ENCODE data around the gene TKTL1.
A peak's percentile ranks its signal among the peaks of the same experiment; 100 is the strongest.

The TKTL1 gene

DNA sequence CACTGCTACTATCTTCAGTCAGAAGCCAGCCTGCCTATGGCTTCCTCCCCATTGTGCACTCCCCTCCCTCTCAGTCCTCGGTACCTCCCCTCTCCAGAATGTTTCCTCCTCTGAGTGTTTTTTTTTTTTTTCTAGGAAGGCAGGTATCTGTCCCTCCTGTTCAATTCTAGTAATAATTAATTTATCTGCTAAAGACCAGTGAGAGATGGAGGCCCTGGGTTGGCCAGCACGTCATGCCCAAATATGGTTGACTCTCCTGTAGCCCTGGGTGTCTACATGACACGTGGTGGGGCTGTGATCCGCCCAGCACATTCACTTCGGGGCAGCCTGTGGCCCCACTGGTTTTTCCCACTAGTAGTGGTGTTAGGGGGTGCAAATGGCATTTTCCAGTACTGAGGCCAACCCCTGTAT lies 77.0 kb downstream of the TKTL1 start:
- Mint-ChIP-seq H3K27ac (no peak overlapping the region), H3K27me3 (no peaks in the 10 kb centered on the region), H3K4me3 (peak overlapping the region; percentile 73), H3K4me1 (peaks cover 15% of the 10 kb centered on the region), H3K36me3 (no peaks in the 10 kb centered on the region), H3K9me3 (no peaks in the 10 kb centered on the region)

DNA sequence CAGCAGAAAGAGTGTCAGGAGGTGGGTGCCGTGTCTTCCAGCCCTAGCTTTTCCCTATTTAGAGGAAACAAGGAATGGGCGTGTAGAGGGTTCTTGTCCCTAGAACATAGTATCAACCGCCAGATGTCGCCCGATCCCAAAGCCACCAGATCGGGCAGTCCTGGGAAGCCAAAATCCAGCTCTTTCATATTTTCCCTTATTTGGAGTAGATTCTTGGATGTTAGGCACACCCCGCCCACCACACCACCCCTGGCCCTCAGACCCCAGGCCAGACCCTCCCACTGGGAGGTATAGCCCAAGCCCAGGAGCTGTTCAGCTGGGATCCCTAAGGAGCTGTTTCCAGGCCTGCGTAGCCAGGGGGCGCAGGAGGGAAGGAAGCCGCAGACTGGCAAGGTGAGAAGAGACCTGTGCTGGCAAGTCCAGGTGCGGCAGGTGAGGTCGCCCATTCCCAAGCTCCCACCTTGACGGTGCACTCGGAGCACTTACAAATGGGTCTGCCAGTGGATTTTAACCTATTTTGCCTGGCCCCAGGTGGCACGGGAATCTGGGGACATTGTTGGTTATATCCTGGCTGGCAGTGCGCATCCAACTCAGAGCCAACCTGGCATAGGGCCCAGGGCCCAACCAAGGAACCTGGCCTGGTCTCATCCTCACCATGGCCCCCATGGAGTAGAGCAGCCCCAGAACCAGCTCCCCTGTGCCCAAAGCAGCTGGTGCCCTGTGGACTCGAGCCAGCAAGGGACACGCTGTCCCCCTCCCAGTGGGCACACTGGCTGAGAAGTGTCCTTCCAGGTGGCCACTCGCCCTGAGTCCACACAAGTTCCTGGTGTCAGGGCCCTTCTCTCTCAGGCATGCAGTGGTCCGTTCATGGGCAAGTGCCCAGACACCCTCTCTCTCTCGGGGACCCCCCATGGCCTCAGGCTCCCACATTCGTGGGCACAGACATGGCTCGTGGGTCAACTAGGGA lies 78.0 kb downstream of the TKTL1 start:
- Mint-ChIP-seq H3K27ac (no peak overlapping the region), H3K4me3 (peak overlapping the region; percentile 58), H3K36me3 (no peaks in the 10 kb centered on the region), H3K4me1 (peaks cover 15% of the 10 kb centered on the region), H3K9me3 (no peaks in the 10 kb centered on the region), H3K27me3 (no peaks in the 10 kb centered on the region)

DNA sequence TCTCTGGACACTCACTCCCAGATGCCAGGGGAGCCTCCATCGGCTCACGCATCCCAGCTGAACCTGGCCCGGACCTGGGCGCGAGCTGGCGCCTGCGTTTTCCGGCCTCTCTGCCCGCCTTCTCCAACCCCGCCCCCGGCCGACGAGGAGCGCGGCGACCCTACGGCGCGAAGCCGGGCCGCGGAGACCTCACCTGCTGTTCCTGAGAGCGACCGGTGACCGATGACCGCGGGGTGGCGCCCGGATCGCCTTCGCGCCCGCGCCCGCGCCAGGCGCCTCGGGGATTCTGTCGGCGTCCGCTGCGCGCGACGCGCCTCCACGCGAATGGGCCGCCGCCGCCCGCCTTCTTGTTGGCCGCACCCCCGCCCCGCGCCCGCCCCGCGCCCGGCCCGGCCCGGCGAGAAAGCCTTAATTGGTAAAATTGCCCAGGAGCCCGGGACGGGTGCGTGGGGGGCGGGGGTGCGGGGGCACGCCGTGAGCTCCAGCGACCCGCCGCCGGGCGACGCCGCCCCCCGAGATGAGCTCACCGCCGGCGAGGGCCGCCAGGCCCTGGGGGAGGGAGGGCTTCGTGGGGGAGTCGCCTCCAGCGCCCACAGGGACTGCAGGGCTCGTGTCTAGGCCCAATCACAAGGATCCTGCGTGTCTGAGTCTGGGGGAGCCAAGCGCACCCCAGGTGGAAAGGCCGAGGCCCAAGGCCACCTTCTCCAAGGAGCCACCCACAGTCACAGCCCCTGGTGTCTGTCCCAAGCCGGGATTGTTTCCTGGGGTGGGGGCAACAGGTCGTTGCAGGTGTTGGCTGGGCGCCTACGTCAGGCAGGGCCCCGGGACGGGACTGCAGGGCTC lies 78.9 kb downstream of the TKTL1 start, which contains the start of gene FLNA:
Gene FLNA, minus strand, starts transcription at position 322 of the 843 bp plus-strand sequence. CDS start 3,389 bp downstream, outside the sequence.
- Mint-ChIP-seq H3K4me3 (peak within 1 kb of the TSS; percentile 58), H3K27ac (no peak within 1 kb of the TSS), H3K27me3 (no peaks in the 10 kb centered on the region), H3K4me1 (peaks cover 15% of the 10 kb centered on the region), H3K36me3 (no peaks in the 10 kb centered on the region), H3K9me3 (no peaks in the 10 kb centered on the region)

DNA sequence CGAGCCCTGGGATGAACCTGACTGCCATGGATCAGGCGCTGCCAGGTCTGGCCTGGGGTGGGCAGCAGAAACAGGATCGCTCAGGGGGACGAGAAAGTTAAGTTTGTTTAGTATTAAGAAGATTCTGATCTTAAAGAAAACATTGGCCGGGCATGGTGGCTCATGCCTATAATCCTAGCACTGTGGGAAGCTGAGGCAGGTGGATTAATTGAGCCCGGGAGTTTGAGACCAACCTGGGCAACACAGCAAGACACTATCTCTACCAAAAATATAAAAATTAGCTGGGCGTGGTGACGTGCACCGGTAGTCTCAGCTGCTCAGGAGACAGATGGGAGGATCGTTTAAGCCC lies 79.5 kb downstream of the TKTL1 start:
- Mint-ChIP-seq H3K27me3 (no peaks in the 10 kb centered on the region), H3K36me3 (peaks cover 3% of the 10 kb centered on the region), H3K9me3 (no peaks in the 10 kb centered on the region), H3K27ac (no peak overlapping the region), H3K4me1 (peaks cover 15% of the 10 kb centered on the region), H3K4me3 (no peak overlapping the region)

DNA sequence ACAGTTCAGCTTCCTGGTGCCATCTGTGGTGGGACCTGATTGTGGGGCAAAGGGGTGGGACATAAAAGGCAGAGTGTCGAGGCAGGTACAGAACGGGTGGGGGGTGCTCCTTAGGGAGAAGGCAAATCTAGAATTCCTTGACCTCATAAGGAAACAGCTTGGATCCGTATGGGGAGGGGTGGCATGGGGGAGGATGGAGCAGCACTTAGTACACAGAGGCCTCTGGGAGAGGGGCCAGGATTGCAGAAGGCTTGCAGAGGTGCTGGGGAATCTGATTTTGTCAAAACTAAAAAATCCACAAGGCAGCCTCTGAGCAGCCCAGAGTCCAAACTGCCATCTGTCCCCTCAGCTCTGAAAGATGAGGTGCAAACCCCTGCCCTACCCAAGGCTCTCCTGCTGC lies 81.2 kb downstream of the TKTL1 start:
- peak overlapping the region; percentile 7 for H3K4me3 Mint-ChIP-seq
- no peaks in the 10 kb centered on the region for H3K9me3 Mint-ChIP-seq
- no peaks in the 10 kb centered on the region for H3K27me3 Mint-ChIP-seq
- peaks cover 22% of the 10 kb centered on the region for H3K4me1 Mint-ChIP-seq
- no peak overlapping the region for H3K27ac Mint-ChIP-seq
- H3K36me3 Mint-ChIP-seq = peaks cover 6% of the 10 kb centered on the region

DNA sequence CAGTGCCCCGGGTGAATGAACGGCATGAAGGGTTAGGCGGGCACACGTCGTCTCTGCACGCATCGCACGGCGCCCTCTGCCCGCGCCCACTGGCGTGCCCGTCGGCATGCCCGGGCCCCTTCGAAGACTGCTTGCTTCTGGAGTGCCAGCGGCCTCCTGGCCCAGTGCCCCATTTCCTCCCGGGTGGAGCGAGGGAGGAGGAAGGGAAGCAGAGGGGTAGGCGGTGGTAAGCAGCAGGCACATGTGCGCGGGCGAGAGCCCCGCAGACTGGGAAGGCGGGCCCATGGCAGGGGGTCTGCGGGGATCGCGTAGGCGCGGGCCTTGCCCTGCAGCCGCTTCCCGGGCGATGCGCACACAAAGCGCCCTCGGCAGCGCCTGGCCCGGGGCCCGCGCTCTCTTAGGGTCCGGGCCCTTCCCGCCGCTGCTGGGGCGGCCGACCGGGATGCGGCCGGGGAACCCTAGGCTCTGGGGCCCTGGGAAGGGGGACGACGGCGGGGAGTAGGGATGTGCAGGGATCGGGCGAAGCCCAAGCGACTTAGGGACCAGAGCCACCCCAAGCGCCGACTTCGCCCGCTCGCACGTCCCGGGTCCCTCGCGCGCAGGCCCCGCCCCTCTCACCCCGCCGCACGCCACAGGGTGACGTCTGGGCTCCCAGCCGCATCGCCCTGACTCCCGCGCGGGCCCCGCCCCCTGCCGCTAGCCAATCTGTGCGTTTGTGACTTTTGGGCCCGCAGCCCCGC lies 82.6 kb downstream of the TKTL1 start:
- no peaks in the 10 kb centered on the region for H3K9me3 Mint-ChIP-seq
- H3K36me3 Mint-ChIP-seq = peaks cover 6% of the 10 kb centered on the region
- peak overlapping the region; percentile 74 for H3K4me3 Mint-ChIP-seq
- no peaks in the 10 kb centered on the region for H3K27me3 Mint-ChIP-seq
- H3K4me1 Mint-ChIP-seq = peaks cover 15% of the 10 kb centered on the region
- peak overlapping the region; percentile 51 for H3K27ac Mint-ChIP-seq

DNA sequence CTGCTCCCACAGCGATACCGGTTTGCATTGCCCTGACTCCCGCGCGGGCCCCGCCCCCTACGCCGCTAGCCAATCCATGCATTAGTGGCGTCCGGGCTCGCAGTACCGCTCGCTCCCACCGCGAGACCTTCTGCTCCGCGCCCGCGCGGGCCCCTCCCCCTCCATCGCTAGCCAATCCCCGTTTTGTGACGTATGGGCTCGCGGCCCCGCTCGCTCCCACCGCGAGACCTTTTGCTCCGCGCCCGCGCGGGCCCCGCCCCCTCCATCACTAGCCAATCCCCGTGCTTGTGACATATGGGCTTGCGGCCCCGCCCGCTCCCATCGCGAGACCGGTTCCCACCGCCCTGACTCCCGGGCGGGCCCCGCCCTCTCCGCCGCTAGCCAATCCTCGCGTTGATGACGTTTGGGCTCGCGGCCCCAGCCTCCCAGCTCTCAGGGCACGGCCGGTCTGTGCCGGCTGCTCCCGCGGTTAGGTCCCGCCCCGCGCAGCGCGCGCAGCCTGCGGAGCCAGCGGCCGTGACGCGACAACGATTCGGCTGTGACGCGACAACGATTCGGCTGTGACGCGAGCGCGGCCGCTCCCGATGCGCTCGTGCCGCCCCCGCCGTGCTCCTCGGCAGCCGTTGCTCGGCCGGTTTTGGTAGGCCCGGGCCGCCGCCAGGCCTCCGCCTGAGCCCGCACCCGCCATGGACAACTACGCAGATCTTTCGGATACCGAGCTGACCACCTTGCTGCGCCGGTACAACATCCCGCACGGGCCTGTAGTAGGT lies 83.4 kb downstream of the TKTL1 start, which contains the start of gene EMD:
Gene EMD, plus strand, starts transcription at position 497 of the 770 bp plus-strand sequence. Its CDS starts 190 bp downstream, at position 687.
- Mint-ChIP-seq H3K36me3 (peaks cover 6% of the 10 kb centered on the region), H3K27me3 (no peaks in the 10 kb centered on the region), H3K4me3 (peak within 1 kb of the TSS; percentile 93), H3K4me1 (peaks cover 12% of the 10 kb centered on the region), H3K9me3 (no peaks in the 10 kb centered on the region), H3K27ac (peak within 1 kb of the TSS; percentile 77)

DNA sequence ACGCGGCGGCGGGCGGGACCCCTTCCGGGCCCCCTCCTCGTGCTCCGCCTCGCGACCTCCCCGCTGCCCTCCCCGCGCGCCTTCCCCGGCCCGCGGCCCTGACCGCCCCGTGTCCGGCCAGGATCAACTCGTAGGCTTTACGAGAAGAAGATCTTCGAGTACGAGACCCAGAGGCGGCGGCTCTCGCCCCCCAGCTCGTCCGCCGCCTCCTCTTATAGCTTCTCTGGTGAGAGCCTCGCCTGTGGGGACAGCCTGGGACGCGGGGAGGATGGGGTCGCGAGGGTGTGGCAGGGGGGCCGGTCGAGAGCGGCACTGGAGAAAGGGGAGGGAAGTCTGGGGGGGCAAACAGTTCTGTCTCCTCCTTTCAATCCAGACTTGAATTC lies 84.0 kb downstream of the TKTL1 start:
- Mint-ChIP-seq H3K4me3 (peak overlapping the region; percentile 93), H3K9me3 (no peaks in the 10 kb centered on the region), H3K27me3 (no peaks in the 10 kb centered on the region), H3K36me3 (peaks cover 6% of the 10 kb centered on the region), H3K27ac (peak overlapping the region; percentile 77), H3K4me1 (peaks cover 12% of the 10 kb centered on the region)

Measured in activated naive CD4-positive, alpha-beta T cell treated with anti-CD3 and anti-CD28 coated beads, Interleukin-2, amount 50 U/mL, for 24 hours (primary cell).